H1 (cell line): Measurements from ENCODE around the gene NPR1. TPM values are rescaled to one million over a fixed set of nuclear protein-coding genes. Genes with fewer than 3 reads are reported as not detected.

ENCODE experiments used
- CHD7 ChIP-seq: fragments of 300-600 bp; sonication (generic); IDR thresholded peaks from 2 replicates; pipeline ENCODE4 v1.7.1; 2012; ENCODE audit warnings: low read length, moderate library complexity, mild to moderate bottlenecking, inconsistent platforms; ENCODE audit not compliant: insufficient replicate concordance
- CREB1 ChIP-seq: IDR thresholded peaks from 2 replicates; pipeline ENCODE4 v1.6.1; 2012; ENCODE audit warnings: inconsistent platforms
- NRF1 ChIP-seq: IDR thresholded peaks from 2 replicates; pipeline ENCODE4 v1.6.1; 2011; ENCODE audit warnings: mild to moderate bottlenecking, low read depth, low read length, improper control_type of control experiment
- POLR2A ChIP-seq, 2 experiments: IDR thresholded peaks; 1 replicate in 1 of 2; 2 replicates in 1 of 2; pipeline ENCODE4 v1.6.1; 2011; ENCODE audit warnings: low read depth in 2 of 2, low read length in 2 of 2, mild to moderate bottlenecking in 2 of 2; ENCODE audit errors: control extremely low read depth in 1 of 2
- POU5F1 ChIP-seq: IDR thresholded peaks from 2 replicates; pipeline ENCODE4 v1.6.1; 2011; ENCODE audit warnings: low read depth, mild to moderate bottlenecking, low read length, moderate library complexity
- RAD21 ChIP-seq, 2 experiments: IDR thresholded peaks in 1 of 2; conservative IDR thresholded peaks in 1 of 2; 2 replicates each; pipeline ENCODE4 v1.6.1; 2011; ENCODE audit warnings: low read depth in 2 of 2, low read length in 2 of 2, improper control_type of control experiment in 1 of 2, inconsistent platforms in 1 of 2, mild to moderate bottlenecking in 1 of 2, moderate library complexity in 1 of 2
- RFX5 ChIP-seq: IDR thresholded peaks from 2 replicates; pipeline ENCODE4 v1.6.1; 2011; ENCODE audit warnings: low read depth, low read length, improper control_type of control experiment, borderline replicate concordance
- SAP30 ChIP-seq: fragments of 300-600 bp; sonication (generic); IDR thresholded peaks from 2 replicates; pipeline ENCODE4 v1.7.1; 2012; ENCODE audit warnings: low read length, moderate library complexity, mild to moderate bottlenecking, inconsistent platforms; ENCODE audit not compliant: insufficient read depth, insufficient replicate concordance
- SP1 ChIP-seq: IDR thresholded peaks from 2 replicates; pipeline ENCODE4 v1.6.1; 2011; ENCODE audit warnings: low read depth, low read length
- TCF12 ChIP-seq: IDR thresholded peaks from 2 replicates; pipeline ENCODE4 v1.6.1; 2011; ENCODE audit warnings: low read depth, mild to moderate bottlenecking, low read length
- polyA plus RNA-seq, 7 experiments: library from polyadenylated mRNA; depleted of rRNA in 3 of 7; stranded (reverse) in 5 of 7; unstranded in 2 of 7; fragments of >200 nt in 5 of 7; fragments of 200-250 nt in 2 of 7; gene quantifications; 1 replicate in 5 of 7; 2 replicates in 1 of 7; 4 replicates in 1 of 7; pipeline versions ENCODE4 v1.2.1 to v1.2.3, GENCODE V29; 2011 to 2013; ENCODE audit warnings: missing spikeins in 2 of 7, mixed read lengths in 2 of 7
- total RNA-seq: library from RNA; stranded (reverse); fragmentation: NEBNext Ultra II Directional; extraction: Animal tissue kit (Norgen Biotek cat#: 25700); gene quantifications from 2 replicates; pipeline ENCODE4 v1.2.1, GENCODE V29; 2021

The NPR1 gene
- total and polyA plus RNA-seq, 2 of the 8 experiments (the other 6 are each of a cell fraction or from before 2014, with no cell fraction given): 11.7 to 13.2 TPM

- TF ChIP-seq CHD7 (no peak), NRF1 (peak; percentile 97), CREB1 (peak; percentile 90), SAP30 (no peak), TCF12 (no peak), SP1 (peak; percentile 47; the same call in 1 of the 2 replicates), POLR2A (IDR thresholded peaks at IDR 0.05; ENCODE audit: control extremely low read depth in 1 of 2, low read depth in 2 of 2, low read length in 2 of 2) (peak; percentile 82 to 97), RAD21 (IDR thresholded peaks at IDR 0.05 in 1 of 2, conservative IDR thresholded peaks at IDR 0.05 in 1 of 2; ENCODE audit: low read depth in 2 of 2, low read length in 2 of 2) (no peak), RFX5 (no peak), POU5F1 (no peak)
These were observed 44.5 kb upstream of the NPR1 start, which contains the start of gene CHTOP (continued) for GRCh38 chr1:153633754-153634665.
